ENCODE data around the gene SIK3.

DNA sequence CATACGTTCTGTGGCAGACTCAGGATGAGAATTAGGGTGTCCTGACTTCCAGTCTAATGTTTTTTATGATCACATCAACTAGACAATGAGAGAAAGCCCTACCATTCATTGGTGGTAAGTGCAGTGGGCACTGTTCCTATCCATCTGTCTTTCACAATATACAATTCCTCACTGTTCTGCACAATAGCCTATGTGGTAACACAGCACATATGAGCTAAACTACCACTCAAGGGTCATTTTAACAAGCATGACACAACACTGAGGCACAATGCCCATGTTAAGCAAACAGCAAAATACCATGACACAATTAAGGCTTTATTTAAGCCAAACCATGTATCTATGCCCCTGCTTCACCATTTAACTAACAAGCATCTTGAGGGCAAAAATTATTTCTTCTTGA is 52.3 kb downstream of the SIK3 start:
- TF ChIP-seq, protein P1, sequence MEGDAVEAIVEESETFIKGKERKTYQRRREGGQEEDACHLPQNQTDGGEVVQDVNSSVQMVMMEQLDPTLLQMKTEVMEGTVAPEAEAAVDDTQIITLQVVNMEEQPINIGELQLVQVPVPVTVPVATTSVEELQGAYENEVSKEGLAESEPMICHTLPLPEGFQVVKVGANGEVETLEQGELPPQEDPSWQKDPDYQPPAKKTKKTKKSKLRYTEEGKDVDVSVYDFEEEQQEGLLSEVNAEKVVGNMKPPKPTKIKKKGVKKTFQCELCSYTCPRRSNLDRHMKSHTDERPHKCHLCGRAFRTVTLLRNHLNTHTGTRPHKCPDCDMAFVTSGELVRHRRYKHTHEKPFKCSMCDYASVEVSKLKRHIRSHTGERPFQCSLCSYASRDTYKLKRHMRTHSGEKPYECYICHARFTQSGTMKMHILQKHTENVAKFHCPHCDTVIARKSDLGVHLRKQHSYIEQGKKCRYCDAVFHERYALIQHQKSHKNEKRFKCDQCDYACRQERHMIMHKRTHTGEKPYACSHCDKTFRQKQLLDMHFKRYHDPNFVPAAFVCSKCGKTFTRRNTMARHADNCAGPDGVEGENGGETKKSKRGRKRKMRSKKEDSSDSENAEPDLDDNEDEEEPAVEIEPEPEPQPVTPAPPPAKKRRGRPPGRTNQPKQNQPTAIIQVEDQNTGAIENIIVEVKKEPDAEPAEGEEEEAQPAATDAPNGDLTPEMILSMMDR (IDR thresholded peaks at IDR 0.05) = no peak
- TF ChIP-seq ZFX (IDR thresholded peaks at IDR 0.05; ENCODE audit: borderline replicate concordance) = no peak
